H9 (cell line): ENCODE results near the gene VWA8. TPM values are rescaled to one million over a fixed set of nuclear protein-coding genes. Genes with fewer than 3 reads are reported as not detected.

Source experiments
- DNase-seq: peaks from one replicate; pipeline ENCODE4 v3.0.0-alpha.2; 2017
- H2AFZ ChIP-seq: one replicate; pipeline ENCODE4 v1.6.1; 2013; ENCODE audit warnings: mild to moderate bottlenecking, low read length, control low read depth, moderate library complexity
- H2AK5ac ChIP-seq: 2 replicates; pipeline ENCODE4 v1.6.1; 2013; ENCODE audit warnings: low read length, control low read depth, mixed read lengths; ENCODE audit not compliant: insufficient read length
- H2BK120ac ChIP-seq: one replicate; pipeline ENCODE4 v1.6.1; 2013; ENCODE audit warnings: low read depth, mild to moderate bottlenecking, low read length, control low read depth, inconsistent platforms; ENCODE audit not compliant: poor library complexity, severe bottlenecking
- H2BK12ac ChIP-seq: 2 replicates; pipeline ENCODE4 v1.6.1; 2013; ENCODE audit warnings: low read length, control low read depth, mixed read lengths, low read depth; ENCODE audit not compliant: insufficient read length
- H2BK15ac ChIP-seq: 2 replicates; pipeline ENCODE4 v1.6.1; 2013; ENCODE audit warnings: low read depth, low read length, control low read depth
- H2BK20ac ChIP-seq: one replicate; pipeline ENCODE4 v1.6.1; 2013; ENCODE audit warnings: low read depth, mild to moderate bottlenecking, low read length, control low read depth, inconsistent platforms; ENCODE audit not compliant: poor library complexity, severe bottlenecking
- H2BK5ac ChIP-seq: 2 replicates; pipeline ENCODE4 v1.6.1; 2013; ENCODE audit warnings: low read length, control low read depth, mixed read lengths; ENCODE audit not compliant: insufficient read length
- H3K14ac ChIP-seq: 2 replicates; pipeline ENCODE4 v1.6.1; 2013; ENCODE audit warnings: low read length, control low read depth; ENCODE audit not compliant: insufficient read depth
- H3K18ac ChIP-seq: 2 replicates; pipeline ENCODE4 v1.6.1; 2013; ENCODE audit warnings: low read depth, mild to moderate bottlenecking, mixed read lengths, low read length, control low read depth; ENCODE audit not compliant: insufficient read length
- H3K23ac ChIP-seq: 2 replicates; pipeline ENCODE4 v1.6.1; 2013; ENCODE audit warnings: low read length, control low read depth, mixed read lengths, low read depth; ENCODE audit not compliant: insufficient read length
- H3K23me2 ChIP-seq: 2 replicates; pipeline ENCODE4 v1.6.1; 2013; ENCODE audit warnings: low read depth, mild to moderate bottlenecking, mixed read lengths, low read length, control low read depth; ENCODE audit not compliant: insufficient read length, poor library complexity, severe bottlenecking
- H3K27ac ChIP-seq: 2 replicates; pipeline ENCODE4 v1.5.1; 2013; ENCODE audit warnings: low read length, control low read depth, mixed read lengths, low read depth; ENCODE audit not compliant: insufficient read length
- H3K27me3 ChIP-seq: 2 replicates; pipeline ENCODE4 v1.6.1; 2013; ENCODE audit warnings: low read length, control low read depth, inconsistent platforms; ENCODE audit not compliant: insufficient read depth
- H3K4ac ChIP-seq: 2 replicates; pipeline ENCODE4 v1.6.1; 2013; ENCODE audit warnings: low read depth, mild to moderate bottlenecking, control low read depth, inconsistent platforms, low read length, moderate library complexity
- H3K4me1 ChIP-seq: 2 replicates; pipeline ENCODE4 v1.6.1; 2013; ENCODE audit warnings: low read length, control low read depth, inconsistent platforms; ENCODE audit not compliant: insufficient read depth
- H3K4me2 ChIP-seq: 2 replicates; pipeline ENCODE4 v1.6.1; 2013; ENCODE audit warnings: low read length, control low read depth, mixed read lengths; ENCODE audit not compliant: insufficient read length, insufficient read depth
- H3K56ac ChIP-seq: 2 replicates; pipeline ENCODE4 v1.6.1; 2013; ENCODE audit warnings: low read depth, mild to moderate bottlenecking, mixed read lengths, low read length, control low read depth; ENCODE audit not compliant: insufficient read length
- H3K79me1 ChIP-seq: 2 replicates; pipeline ENCODE4 v1.6.1; 2013; ENCODE audit warnings: low read depth, mild to moderate bottlenecking, moderate library complexity, low read length, control low read depth, inconsistent platforms; ENCODE audit not compliant: insufficient read depth, poor library complexity, severe bottlenecking
- H3K79me2 ChIP-seq: 2 replicates; pipeline ENCODE4 v1.6.1; 2013; ENCODE audit warnings: low read length, control low read depth, inconsistent platforms; ENCODE audit not compliant: insufficient read depth
- H3K9ac ChIP-seq: 2 replicates; pipeline ENCODE4 v1.6.1; 2013; ENCODE audit warnings: low read length, control low read depth, mixed read lengths; ENCODE audit not compliant: insufficient read length; ENCODE audit errors: extremely low read depth
- H3K9me3 ChIP-seq: one replicate; pipeline ENCODE4 v1.6.1; 2013; ENCODE audit warnings: low read depth, low read length, inconsistent platforms; ENCODE audit not compliant: control insufficient read depth
- H3T11ph ChIP-seq: one replicate; pipeline ENCODE4 v1.6.1; 2013; ENCODE audit warnings: mild to moderate bottlenecking, low read length, control low read depth, inconsistent platforms
- H4K20me1 ChIP-seq: one replicate; pipeline ENCODE4 v1.6.1; 2013; ENCODE audit not compliant: control insufficient read depth, insufficient read length, insufficient read depth
- H4K5ac ChIP-seq: 2 replicates; pipeline ENCODE4 v1.6.1; 2013; ENCODE audit warnings: low read depth, mild to moderate bottlenecking, mixed read lengths, low read length, control low read depth; ENCODE audit not compliant: insufficient read length
- H4K8ac ChIP-seq: replicated peaks from 2 replicates; pipeline ENCODE4 v1.6.1; 2013; ENCODE audit warnings: low read length, control low read depth, mixed read lengths, low read depth; ENCODE audit not compliant: insufficient read length
- H4K91ac ChIP-seq: 2 replicates; pipeline ENCODE4 v1.6.1; 2013; ENCODE audit warnings: low read depth, mild to moderate bottlenecking, moderate library complexity, mixed read lengths, low read length, control low read depth; ENCODE audit not compliant: insufficient read length
- H3K27ac Mint-ChIP-seq, 3 experiments: 2 replicates in 2 of 3; 3 replicates in 1 of 3; pipeline ENCODE4 v1.8.0; 2020 to 2021; ENCODE audit warnings: mixed read lengths in 3 of 3, mild to moderate bottlenecking in 1 of 3, moderate library complexity in 1 of 3
- H3K27me3 Mint-ChIP-seq: 2 replicates; pipeline ENCODE4 v1.8.0; 2021; ENCODE audit warnings: low read depth, mild to moderate bottlenecking, moderate library complexity, mixed read lengths
- H3K36me3 Mint-ChIP-seq, 3 experiments: 2 replicates in 2 of 3; 3 replicates in 1 of 3; pipeline ENCODE4 v1.8.0; 2020 to 2021; ENCODE audit warnings: low read depth in 3 of 3, mixed read lengths in 3 of 3; ENCODE audit not compliant: insufficient read depth in 1 of 3
- H3K4me1 Mint-ChIP-seq, 2 experiments: 2 replicates each; pipeline ENCODE4 v1.8.0; 2020; ENCODE audit warnings: mixed read lengths in 2 of 2
- H3K4me3 Mint-ChIP-seq, 2 experiments: 2 replicates in 1 of 2; 3 replicates in 1 of 2; pipeline ENCODE4 v1.8.0; 2020 to 2021; ENCODE audit warnings: mild to moderate bottlenecking in 2 of 2, mixed read lengths in 2 of 2, moderate library complexity in 1 of 2
- H3K9me3 Mint-ChIP-seq, 2 experiments: 2 replicates in 1 of 2; 3 replicates in 1 of 2; pipeline ENCODE4 v1.8.0; 2020; ENCODE audit warnings: mild to moderate bottlenecking in 2 of 2, mixed read lengths in 2 of 2, moderate library complexity in 1 of 2
- WGBS: extraction: QIAGEN DNeasy Blood & Tissue Kit; methylation state at CpG from one replicate; pipeline ENCODE4 v1.1.7; 2013; ENCODE audit warnings: missing lambda C conversion rate, low lambda C conversion rate, mixed read lengths; ENCODE audit not compliant: insufficient read length; ENCODE audit errors: extremely low coverage; 5-methylcytosine and 5-hydroxymethylcytosine counted together
- total RNA-seq: library from RNA; stranded (reverse); gene quantifications from 2 replicates; pipeline ENCODE4 v1.2.1, GENCODE V29; 2021
- TF ChIP-seq, protein P1 (sequence below): fragments of 200-600 bp; sonication (generic); conservative IDR thresholded peaks from 3 replicates; pipeline ENCODE4 v1.8.0; 2021; ENCODE audit warnings: antibody characterized with exemption, mild to moderate bottlenecking

VWA8 gene
- total RNA-seq, 1 experiment from 2014 or later = 17.4 TPM

DNA sequence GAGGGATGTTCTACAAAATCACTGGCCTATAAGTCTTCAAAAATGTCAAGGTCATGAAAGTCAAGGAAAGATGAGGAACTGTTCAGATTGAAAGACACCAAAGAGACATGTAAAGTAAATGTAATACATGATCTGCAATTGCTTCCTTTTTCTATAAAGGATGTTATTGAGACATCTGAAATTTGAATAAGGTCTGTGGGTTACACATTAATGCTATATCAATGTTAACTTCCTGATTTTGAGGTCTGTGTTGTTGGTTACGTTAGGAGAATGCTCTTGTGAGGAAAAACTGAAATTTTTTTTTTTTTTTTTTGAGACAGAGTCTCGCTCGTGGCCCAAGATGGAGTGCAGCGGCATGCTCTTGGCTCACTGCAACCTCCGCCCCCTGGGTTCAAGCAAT lies 306.1 kb downstream of the VWA8 start:
- TF ChIP-seq, protein P1, sequence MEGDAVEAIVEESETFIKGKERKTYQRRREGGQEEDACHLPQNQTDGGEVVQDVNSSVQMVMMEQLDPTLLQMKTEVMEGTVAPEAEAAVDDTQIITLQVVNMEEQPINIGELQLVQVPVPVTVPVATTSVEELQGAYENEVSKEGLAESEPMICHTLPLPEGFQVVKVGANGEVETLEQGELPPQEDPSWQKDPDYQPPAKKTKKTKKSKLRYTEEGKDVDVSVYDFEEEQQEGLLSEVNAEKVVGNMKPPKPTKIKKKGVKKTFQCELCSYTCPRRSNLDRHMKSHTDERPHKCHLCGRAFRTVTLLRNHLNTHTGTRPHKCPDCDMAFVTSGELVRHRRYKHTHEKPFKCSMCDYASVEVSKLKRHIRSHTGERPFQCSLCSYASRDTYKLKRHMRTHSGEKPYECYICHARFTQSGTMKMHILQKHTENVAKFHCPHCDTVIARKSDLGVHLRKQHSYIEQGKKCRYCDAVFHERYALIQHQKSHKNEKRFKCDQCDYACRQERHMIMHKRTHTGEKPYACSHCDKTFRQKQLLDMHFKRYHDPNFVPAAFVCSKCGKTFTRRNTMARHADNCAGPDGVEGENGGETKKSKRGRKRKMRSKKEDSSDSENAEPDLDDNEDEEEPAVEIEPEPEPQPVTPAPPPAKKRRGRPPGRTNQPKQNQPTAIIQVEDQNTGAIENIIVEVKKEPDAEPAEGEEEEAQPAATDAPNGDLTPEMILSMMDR = no peak
- Histone ChIP-seq H4K8ac (no peak overlapping the region), H3K23ac (no peak overlapping the region), H3K4me1 (no peaks in the 10 kb centered on the region), H3K23me2 (no peaks in the 10 kb centered on the region), H3K27me3 (no peaks in the 10 kb centered on the region), H3K79me2 (no peaks in the 10 kb centered on the region), H3K56ac (no peak overlapping the region), H2BK5ac (no peak overlapping the region), H2AFZ (no peak overlapping the region), H2BK12ac (no peak overlapping the region), H3T11ph (no peak overlapping the region), H3K14ac (no peak overlapping the region), H4K20me1 (no peaks in the 10 kb centered on the region), H2BK20ac (no peak overlapping the region), H2BK120ac (no peak overlapping the region), H4K91ac (no peak overlapping the region), H3K18ac (no peak overlapping the region), H3K27ac (no peak overlapping the region), H3K4me2 (no peak overlapping the region), H3K4ac (no peak overlapping the region), H3K9ac (no peak overlapping the region), H2AK5ac (no peak overlapping the region), H2BK15ac (no peak overlapping the region), H3K9me3 (no peaks in the 10 kb centered on the region), H3K79me1 (no peaks in the 10 kb centered on the region), H4K5ac (no peak overlapping the region)
- no peak overlapping the region for H3K27ac Mint-ChIP-seq
- no peak overlapping the region for H3K4me3 Mint-ChIP-seq
- no peaks in the 10 kb centered on the region for H3K27me3 Mint-ChIP-seq
- peaks cover 0 to 3% of the 10 kb centered on the region in 2 experiments; a peak in 2 of 4 replicates for H3K4me1 Mint-ChIP-seq
- H3K9me3 Mint-ChIP-seq = peaks cover 0 to 3% of the 10 kb centered on the region in 2 experiments; a peak in 2 of 5 replicates
- peaks cover 3 to 5% (median 5%) of the 10 kb centered on the region in 3 experiments; a peak in 5 of 7 replicates for H3K36me3 Mint-ChIP-seq
- DNase-seq = no peak
- no CpG with 5 or more reads among the region's 5 CpGs for WGBS
